Testis (tissue), 2 donors: ENCODE data around the gene UNG.

Source experiments
- CTCF ChIP-seq, 3 experiments: fragments of 450-650 bp in 2 of 3; fragments of 200-600 bp in 1 of 3; sonication (generic) in 1 of 3; IDR thresholded peaks; one replicate each; pipeline ENCODE4 v1.5.1; 2016 to 2019; ENCODE audit warnings: antibody characterized with exemption in 3 of 3, mild to moderate bottlenecking in 2 of 3, moderate library complexity in 1 of 3
- POLR2A ChIP-seq: fragments of 450-650 bp; IDR thresholded peaks from one replicate; pipeline ENCODE4 v1.6.1; 2017; ENCODE audit warnings: antibody characterized with exemption, mild to moderate bottlenecking, moderate library complexity

GRCh38 chr12:109139360-109139759 lies 42.0 kb downstream of the UNG start:
- TF ChIP-seq CTCF (IDR thresholded peaks at IDR 0.05), result no peak
- TF ChIP-seq POLR2A, result no peak
